H9 (cell line): ENCODE results near the gene MUC15. TPM values are rescaled to one million over a fixed set of nuclear protein-coding genes. Genes with fewer than 3 reads are reported as not detected.

Experiments used
- DNase-seq: peaks from one replicate; pipeline ENCODE4 v3.0.0-alpha.2; 2017
- H2AFZ ChIP-seq: one replicate; pipeline ENCODE4 v1.6.1; 2013; ENCODE audit warnings: mild to moderate bottlenecking, low read length, control low read depth, moderate library complexity
- H2AK5ac ChIP-seq: 2 replicates; pipeline ENCODE4 v1.6.1; 2013; ENCODE audit warnings: low read length, control low read depth, mixed read lengths; ENCODE audit not compliant: insufficient read length
- H2BK120ac ChIP-seq: one replicate; pipeline ENCODE4 v1.6.1; 2013; ENCODE audit warnings: low read depth, mild to moderate bottlenecking, low read length, control low read depth, inconsistent platforms; ENCODE audit not compliant: poor library complexity, severe bottlenecking
- H2BK12ac ChIP-seq: 2 replicates; pipeline ENCODE4 v1.6.1; 2013; ENCODE audit warnings: low read length, control low read depth, mixed read lengths, low read depth; ENCODE audit not compliant: insufficient read length
- H2BK15ac ChIP-seq: 2 replicates; pipeline ENCODE4 v1.6.1; 2013; ENCODE audit warnings: low read depth, low read length, control low read depth
- H2BK20ac ChIP-seq: one replicate; pipeline ENCODE4 v1.6.1; 2013; ENCODE audit warnings: low read depth, mild to moderate bottlenecking, low read length, control low read depth, inconsistent platforms; ENCODE audit not compliant: poor library complexity, severe bottlenecking
- H2BK5ac ChIP-seq: 2 replicates; pipeline ENCODE4 v1.6.1; 2013; ENCODE audit warnings: low read length, control low read depth, mixed read lengths; ENCODE audit not compliant: insufficient read length
- H3K14ac ChIP-seq: 2 replicates; pipeline ENCODE4 v1.6.1; 2013; ENCODE audit warnings: low read length, control low read depth; ENCODE audit not compliant: insufficient read depth
- H3K18ac ChIP-seq: 2 replicates; pipeline ENCODE4 v1.6.1; 2013; ENCODE audit warnings: low read depth, mild to moderate bottlenecking, mixed read lengths, low read length, control low read depth; ENCODE audit not compliant: insufficient read length
- H3K23ac ChIP-seq: 2 replicates; pipeline ENCODE4 v1.6.1; 2013; ENCODE audit warnings: low read length, control low read depth, mixed read lengths, low read depth; ENCODE audit not compliant: insufficient read length
- H3K23me2 ChIP-seq: 2 replicates; pipeline ENCODE4 v1.6.1; 2013; ENCODE audit warnings: low read depth, mild to moderate bottlenecking, mixed read lengths, low read length, control low read depth; ENCODE audit not compliant: insufficient read length, poor library complexity, severe bottlenecking
- H3K27ac ChIP-seq: 2 replicates; pipeline ENCODE4 v1.5.1; 2013; ENCODE audit warnings: low read length, control low read depth, mixed read lengths, low read depth; ENCODE audit not compliant: insufficient read length
- H3K27me3 ChIP-seq: 2 replicates; pipeline ENCODE4 v1.6.1; 2013; ENCODE audit warnings: low read length, control low read depth, inconsistent platforms; ENCODE audit not compliant: insufficient read depth
- H3K4ac ChIP-seq: 2 replicates; pipeline ENCODE4 v1.6.1; 2013; ENCODE audit warnings: low read depth, mild to moderate bottlenecking, control low read depth, inconsistent platforms, low read length, moderate library complexity
- H3K4me1 ChIP-seq: 2 replicates; pipeline ENCODE4 v1.6.1; 2013; ENCODE audit warnings: low read length, control low read depth, inconsistent platforms; ENCODE audit not compliant: insufficient read depth
- H3K4me2 ChIP-seq: 2 replicates; pipeline ENCODE4 v1.6.1; 2013; ENCODE audit warnings: low read length, control low read depth, mixed read lengths; ENCODE audit not compliant: insufficient read length, insufficient read depth
- H3K56ac ChIP-seq: 2 replicates; pipeline ENCODE4 v1.6.1; 2013; ENCODE audit warnings: low read depth, mild to moderate bottlenecking, mixed read lengths, low read length, control low read depth; ENCODE audit not compliant: insufficient read length
- H3K79me1 ChIP-seq: 2 replicates; pipeline ENCODE4 v1.6.1; 2013; ENCODE audit warnings: low read depth, mild to moderate bottlenecking, moderate library complexity, low read length, control low read depth, inconsistent platforms; ENCODE audit not compliant: insufficient read depth, poor library complexity, severe bottlenecking
- H3K79me2 ChIP-seq: 2 replicates; pipeline ENCODE4 v1.6.1; 2013; ENCODE audit warnings: low read length, control low read depth, inconsistent platforms; ENCODE audit not compliant: insufficient read depth
- H3K9ac ChIP-seq: 2 replicates; pipeline ENCODE4 v1.6.1; 2013; ENCODE audit warnings: low read length, control low read depth, mixed read lengths; ENCODE audit not compliant: insufficient read length; ENCODE audit errors: extremely low read depth
- H3K9me3 ChIP-seq: one replicate; pipeline ENCODE4 v1.6.1; 2013; ENCODE audit warnings: low read depth, low read length, inconsistent platforms; ENCODE audit not compliant: control insufficient read depth
- H3T11ph ChIP-seq: one replicate; pipeline ENCODE4 v1.6.1; 2013; ENCODE audit warnings: mild to moderate bottlenecking, low read length, control low read depth, inconsistent platforms
- H4K20me1 ChIP-seq: one replicate; pipeline ENCODE4 v1.6.1; 2013; ENCODE audit not compliant: control insufficient read depth, insufficient read length, insufficient read depth
- H4K5ac ChIP-seq: 2 replicates; pipeline ENCODE4 v1.6.1; 2013; ENCODE audit warnings: low read depth, mild to moderate bottlenecking, mixed read lengths, low read length, control low read depth; ENCODE audit not compliant: insufficient read length
- H4K8ac ChIP-seq: replicated peaks from 2 replicates; pipeline ENCODE4 v1.6.1; 2013; ENCODE audit warnings: low read length, control low read depth, mixed read lengths, low read depth; ENCODE audit not compliant: insufficient read length
- H4K91ac ChIP-seq: 2 replicates; pipeline ENCODE4 v1.6.1; 2013; ENCODE audit warnings: low read depth, mild to moderate bottlenecking, moderate library complexity, mixed read lengths, low read length, control low read depth; ENCODE audit not compliant: insufficient read length
- H3K27ac Mint-ChIP-seq, 3 experiments: 2 replicates in 2 of 3; 3 replicates in 1 of 3; pipeline ENCODE4 v1.8.0; 2020 to 2021; ENCODE audit warnings: mixed read lengths in 3 of 3, mild to moderate bottlenecking in 1 of 3, moderate library complexity in 1 of 3
- H3K27me3 Mint-ChIP-seq: 2 replicates; pipeline ENCODE4 v1.8.0; 2021; ENCODE audit warnings: low read depth, mild to moderate bottlenecking, moderate library complexity, mixed read lengths
- H3K36me3 Mint-ChIP-seq, 3 experiments: 2 replicates in 2 of 3; 3 replicates in 1 of 3; pipeline ENCODE4 v1.8.0; 2020 to 2021; ENCODE audit warnings: low read depth in 3 of 3, mixed read lengths in 3 of 3; ENCODE audit not compliant: insufficient read depth in 1 of 3
- H3K4me1 Mint-ChIP-seq, 2 experiments: 2 replicates each; pipeline ENCODE4 v1.8.0; 2020; ENCODE audit warnings: mixed read lengths in 2 of 2
- H3K4me3 Mint-ChIP-seq, 2 experiments: 2 replicates in 1 of 2; 3 replicates in 1 of 2; pipeline ENCODE4 v1.8.0; 2020 to 2021; ENCODE audit warnings: mild to moderate bottlenecking in 2 of 2, mixed read lengths in 2 of 2, moderate library complexity in 1 of 2
- H3K9me3 Mint-ChIP-seq, 2 experiments: 2 replicates in 1 of 2; 3 replicates in 1 of 2; pipeline ENCODE4 v1.8.0; 2020; ENCODE audit warnings: mild to moderate bottlenecking in 2 of 2, mixed read lengths in 2 of 2, moderate library complexity in 1 of 2
- WGBS: extraction: QIAGEN DNeasy Blood & Tissue Kit; methylation state at CpG from one replicate; pipeline ENCODE4 v1.1.7; 2013; ENCODE audit warnings: missing lambda C conversion rate, low lambda C conversion rate, mixed read lengths; ENCODE audit not compliant: insufficient read length; ENCODE audit errors: extremely low coverage; 5-methylcytosine and 5-hydroxymethylcytosine counted together
- total RNA-seq: library from RNA; stranded (reverse); gene quantifications from 2 replicates; pipeline ENCODE4 v1.2.1, GENCODE V29; 2021
- TF ChIP-seq, protein P1 (sequence below): fragments of 200-600 bp; sonication (generic); conservative IDR thresholded peaks from 3 replicates; pipeline ENCODE4 v1.8.0; 2021; ENCODE audit warnings: antibody characterized with exemption, mild to moderate bottlenecking

The MUC15 gene
- total RNA-seq, 1 experiment from 2014 or later, result not detected

DNA sequence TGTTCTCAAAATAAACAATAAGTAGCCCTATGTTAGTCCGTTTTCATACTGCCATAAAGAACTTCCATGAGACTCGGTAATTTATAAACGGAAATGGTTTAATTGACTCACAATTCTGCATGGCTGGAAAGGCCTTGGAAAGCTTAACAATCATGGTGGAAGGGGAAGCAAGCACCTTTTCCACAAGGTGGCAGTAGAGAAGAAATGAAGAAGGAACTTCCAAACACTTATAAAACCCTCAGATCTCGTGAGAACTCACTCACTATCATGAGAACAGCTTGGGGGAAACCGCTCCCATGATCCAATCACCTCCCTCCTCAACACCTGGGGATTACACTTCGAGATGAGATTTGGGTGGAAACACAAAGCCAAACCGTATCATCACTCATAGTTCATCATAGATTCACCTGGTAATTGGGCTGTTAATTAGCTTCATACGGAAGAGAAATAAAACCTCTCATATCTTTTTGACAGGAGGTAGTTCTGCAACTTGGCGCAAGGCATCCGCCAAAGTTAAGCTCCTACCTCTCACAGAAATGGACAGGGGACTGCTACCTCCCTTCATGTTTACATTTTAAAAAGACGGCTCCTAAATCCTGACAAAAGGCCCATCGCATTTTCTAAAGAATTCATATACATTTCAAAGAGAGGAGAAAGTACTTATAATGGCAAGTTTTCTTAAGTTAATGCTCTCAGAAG lies 49.0 kb downstream of the MUC15 start:
- no peak overlapping the region for H3K23ac ChIP-seq
- H3K56ac ChIP-seq, result no peak overlapping the region
- no peak overlapping the region for H3T11ph ChIP-seq
- Mint-ChIP-seq H3K4me3 (peak overlapping the region; percentile 67 to 80), H3K27me3 (peaks cover 60% of the 10 kb centered on the region), H3K36me3 (no peaks in the 10 kb centered on the region), H3K4me1 (peaks cover 19 to 22% of the 10 kb centered on the region in 2 experiments), H3K27ac (peak overlapping the region; percentile 74 to 89 (median 86); a peak in 6 of 7 replicates), H3K9me3 (no peaks in the 10 kb centered on the region)
- H3K4me2 ChIP-seq, result peak overlapping the region; percentile 74
- no peak overlapping the region for H2AK5ac ChIP-seq
- H2BK5ac ChIP-seq, result no peak overlapping the region
- no peak overlapping the region for H4K8ac ChIP-seq
- peak overlapping the region; percentile 97 for H2AFZ ChIP-seq
- no peak overlapping the region for H2BK15ac ChIP-seq
- H4K91ac ChIP-seq, result no peak overlapping the region
- H3K4me1 ChIP-seq, result no peaks in the 10 kb centered on the region
- TF ChIP-seq, protein P1, sequence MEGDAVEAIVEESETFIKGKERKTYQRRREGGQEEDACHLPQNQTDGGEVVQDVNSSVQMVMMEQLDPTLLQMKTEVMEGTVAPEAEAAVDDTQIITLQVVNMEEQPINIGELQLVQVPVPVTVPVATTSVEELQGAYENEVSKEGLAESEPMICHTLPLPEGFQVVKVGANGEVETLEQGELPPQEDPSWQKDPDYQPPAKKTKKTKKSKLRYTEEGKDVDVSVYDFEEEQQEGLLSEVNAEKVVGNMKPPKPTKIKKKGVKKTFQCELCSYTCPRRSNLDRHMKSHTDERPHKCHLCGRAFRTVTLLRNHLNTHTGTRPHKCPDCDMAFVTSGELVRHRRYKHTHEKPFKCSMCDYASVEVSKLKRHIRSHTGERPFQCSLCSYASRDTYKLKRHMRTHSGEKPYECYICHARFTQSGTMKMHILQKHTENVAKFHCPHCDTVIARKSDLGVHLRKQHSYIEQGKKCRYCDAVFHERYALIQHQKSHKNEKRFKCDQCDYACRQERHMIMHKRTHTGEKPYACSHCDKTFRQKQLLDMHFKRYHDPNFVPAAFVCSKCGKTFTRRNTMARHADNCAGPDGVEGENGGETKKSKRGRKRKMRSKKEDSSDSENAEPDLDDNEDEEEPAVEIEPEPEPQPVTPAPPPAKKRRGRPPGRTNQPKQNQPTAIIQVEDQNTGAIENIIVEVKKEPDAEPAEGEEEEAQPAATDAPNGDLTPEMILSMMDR, result peak; percentile 77
- H3K9ac ChIP-seq, result no peak overlapping the region
- H3K23me2 ChIP-seq, result no peaks in the 10 kb centered on the region
- H4K20me1 ChIP-seq, result no peaks in the 10 kb centered on the region
- H3K4ac ChIP-seq, result no peak overlapping the region
- no peak overlapping the region for H3K14ac ChIP-seq
- H4K5ac ChIP-seq, result no peak overlapping the region
- no peak overlapping the region for H3K27ac ChIP-seq
- no peaks in the 10 kb centered on the region for H3K9me3 ChIP-seq
- DNase-seq, result peak; percentile 80
- H2BK12ac ChIP-seq, result no peak overlapping the region
- H2BK20ac ChIP-seq, result no peak overlapping the region
- WGBS, result no CpG with 5 or more reads among the region's 12 CpGs
- H3K27me3 ChIP-seq, result peaks cover 5% of the 10 kb centered on the region; the same call in 1 of the 2 replicates
- no peaks in the 10 kb centered on the region for H3K79me1 ChIP-seq
- H2BK120ac ChIP-seq, result no peak overlapping the region
- no peaks in the 10 kb centered on the region for H3K79me2 ChIP-seq
- peak overlapping the region; percentile 50 for H3K18ac ChIP-seq
